K562 (cell line): ENCODE measurements around the gene PRRT2. TPM values are rescaled to one million over a fixed set of nuclear protein-coding genes. Genes with fewer than 3 reads are reported as not detected.

Experiments used
- ATAC-seq: fragments of 200-7000 bp; cut with Tn5 transposase; 3 replicates; pipeline ENCODE4 v1.9.1; 2020; ENCODE audit warnings: moderate library complexity
- BruUV-seq: library from RNA; stranded (reverse); fragments of 400-500 nt; replicated peaks from 2 replicates; lab custom pipeline; 2021; lab: Mats Ljungman, UMichigan
- CTCF ChIA-PET: fragments of 300-600 bp; formaldehyde crosslinking; extraction: SDS; loops from one replicate; lab custom pipeline; 2021; ENCODE audit warnings: low intra/inter-chr PET ratio; lab: Yijun Ruan, JAX
- POLR2A ChIA-PET: fragments of 300-600, 350-650 bp; sonication (Branson Sonifier 250); formaldehyde crosslinking; extraction: SDS; loops from one replicate; lab custom pipeline; 2021; ENCODE audit warnings: antibody characterized with exemption, inconsistent platforms; lab: Yijun Ruan, JAX
- DNase-seq, 4 experiments: peaks; one replicate each; pipeline versions ENCODE4 v3.0.0 to v3.0.0-alpha.2; 2011 to 2018; ENCODE audit warnings: low spot score in 3 of 4, mixed read lengths in 3 of 4; ENCODE audit errors: extremely low read depth in 1 of 4
- FAIRE-seq: peaks from 2 replicates; lab custom pipeline; 2011; peaks lifted over from hg19 to GRCh38; lab: Jason Lieb, UNC
- H2AFZ ChIP-seq: 2 replicates; pipeline ENCODE4 v1.6.0; 2011; ENCODE audit warnings: low read depth, low read length, control low read depth, inconsistent platforms
- H3K27ac ChIP-seq: fragments of 200-600 bp; 3 replicates; pipeline ENCODE4 v1.8.0; 2011; ENCODE audit warnings: low read depth, mild to moderate bottlenecking, control low read depth, inconsistent platforms, low read length, moderate library complexity, mixed read lengths; ENCODE audit errors: extremely low read depth
- H3K27me3 ChIP-seq, 2 experiments: fragments of 300-600 bp in 1 of 2; 2 replicates in 1 of 2; 3 replicates in 1 of 2; pipeline versions ENCODE4 v1.6.0 to v1.8.0; 2011; ENCODE audit warnings: inconsistent platforms in 2 of 2, low read length in 2 of 2, mild to moderate bottlenecking in 1 of 2, mixed read lengths in 1 of 2, moderate library complexity in 1 of 2; ENCODE audit not compliant: control insufficient read depth in 2 of 2, insufficient read depth in 2 of 2
- H3K36me3 ChIP-seq: fragments of 300-600 bp; 3 replicates; pipeline ENCODE4 v1.8.0; 2011; ENCODE audit warnings: mild to moderate bottlenecking, low read length, inconsistent platforms; ENCODE audit not compliant: control insufficient read depth, insufficient read depth
- H3K4me1 ChIP-seq, 2 experiments: fragments of 200-600 bp in 1 of 2; replicated peaks in 1 of 2; 2 replicates in 1 of 2; 3 replicates in 1 of 2; pipeline versions ENCODE4 v1.5.1 to v1.8.0; 2011; ENCODE audit warnings: inconsistent platforms in 2 of 2, low read length in 2 of 2, mild to moderate bottlenecking in 1 of 2, mixed read lengths in 1 of 2, moderate library complexity in 1 of 2; ENCODE audit not compliant: control insufficient read depth in 2 of 2, insufficient read depth in 2 of 2
- H3K4me2 ChIP-seq: 2 replicates; pipeline ENCODE4 v1.6.1; 2011; ENCODE audit warnings: low read length, control low read depth, inconsistent platforms, mixed read lengths; ENCODE audit not compliant: insufficient read depth
- H3K4me3 ChIP-seq: fragments of 200-600 bp; sonication (generic), shearing (Covaris generic); 2 replicates; pipeline ENCODE4 v1.5.1; 2016; ENCODE audit warnings: control low read depth, inconsistent platforms
- H3K79me2 ChIP-seq: fragments of 200-600 bp; 3 replicates; pipeline ENCODE4 v1.8.0; 2011; ENCODE audit warnings: low read length, inconsistent platforms; ENCODE audit not compliant: control insufficient read depth, insufficient read depth
- H3K9ac ChIP-seq, 2 experiments: 2 replicates each; pipeline versions ENCODE4 v1.6.0 to v1.6.1; 2011; ENCODE audit warnings: low read depth in 2 of 2, low read length in 2 of 2, control low read depth in 1 of 2, inconsistent platforms in 1 of 2, mild to moderate bottlenecking in 1 of 2, mixed read lengths in 1 of 2; ENCODE audit not compliant: insufficient read depth in 1 of 2
- H3K9me1 ChIP-seq: one replicate; pipeline ENCODE4 v1.6.0; 2011; ENCODE audit warnings: inconsistent platforms, mild to moderate bottlenecking, low read length, moderate library complexity; ENCODE audit not compliant: control insufficient read depth, insufficient read depth
- H3K9me3 ChIP-seq: replicated peaks from 2 replicates; pipeline ENCODE4 v1.5.1; 2011; ENCODE audit warnings: low read depth, low read length, inconsistent platforms; ENCODE audit not compliant: control insufficient read depth, insufficient read depth
- H4K20me1 ChIP-seq: replicated peaks from 2 replicates; pipeline ENCODE4 v1.6.1; 2011; ENCODE audit warnings: low read length, inconsistent platforms, mixed read lengths; ENCODE audit not compliant: control insufficient read depth, insufficient read depth
- CBFB ChIP-seq: sonication (generic); formaldehyde crosslinking; IDR thresholded peaks from 2 replicates; pipeline ENCODE4 v1.4.0; 2020; ENCODE audit warnings: mild to moderate bottlenecking, missing genetic modification reagents
- FOSL1 ChIP-seq: fragments of 200-800 bp; sonication (Bioruptor generic); conservative IDR thresholded peaks from 2 replicates; pipeline ENCODE4 v1.6.1; 2016; ENCODE audit warnings: missing genetic modification characterization, missing compliant biosample characterization
- GABPB2 ChIP-seq: fragments of 250-450 bp; sonication (Bioruptor Pico); conservative IDR thresholded peaks from 2 replicates; pipeline ENCODE4 v1.5.1; 2021; ENCODE audit warnings: mild to moderate bottlenecking
- HDAC1 ChIP-seq, 2 experiments: fragments of 450-650 bp; IDR thresholded peaks; 2 replicates each; pipeline ENCODE4 v1.6.1; 2016 to 2017; ENCODE audit warnings: inconsistent platforms in 1 of 2, mild to moderate bottlenecking in 1 of 2, moderate library complexity in 1 of 2
- HMGN3 ChIP-seq: IDR thresholded peaks from 2 replicates; pipeline ENCODE4 v1.6.1; 2011; ENCODE audit warnings: borderline replicate concordance, low read depth, mild to moderate bottlenecking, mixed read lengths, low read length; ENCODE audit not compliant: insufficient read length; ENCODE audit errors: extremely low read depth
- JUNB ChIP-seq: fragments of 450-650 bp; formaldehyde crosslinking; conservative IDR thresholded peaks from 2 replicates; pipeline ENCODE4 v1.4.0; 2020; ENCODE audit warnings: mild to moderate bottlenecking
- SAP30 ChIP-seq: fragments of 200-600 bp; sonication (generic); IDR thresholded peaks from 2 replicates; pipeline ENCODE4 v1.6.1; 2012; ENCODE audit warnings: borderline replicate concordance, low read depth, mild to moderate bottlenecking, moderate library complexity, low read length, control low read depth, inconsistent platforms; ENCODE audit not compliant: insufficient read depth, poor library complexity, severe bottlenecking
- TARDBP ChIP-seq: fragments of 450-650 bp; IDR thresholded peaks from 2 replicates; pipeline ENCODE4 v1.6.1; 2016
- ZBTB8A ChIP-seq: fragments of 450-650 bp; IDR thresholded peaks from 2 replicates; pipeline ENCODE4 v1.6.1; 2018; ENCODE audit warnings: mild to moderate bottlenecking, moderate library complexity; ENCODE audit not compliant: partially characterized antibody
- ZNF253 ChIP-seq: fragments of 250-450 bp; sonication (Bioruptor Pico); conservative IDR thresholded peaks from 2 replicates; pipeline ENCODE4 v1.6.1; 2021; ENCODE audit warnings: mild to moderate bottlenecking
- ZNF785 ChIP-seq: fragments of 250-450 bp; sonication (Bioruptor Pico); IDR thresholded peaks from 2 replicates; pipeline ENCODE4 v1.4.0; 2020; ENCODE audit warnings: mild to moderate bottlenecking
- WGBS: fragments of 100-300 bp; shearing (Covaris generic); methylation state at CpG from one replicate; pipeline ENCODE4 v1.1.6; 2016; ENCODE audit warnings: low coverage, mixed read lengths; ENCODE audit not compliant: insufficient coverage; ENCODE audit errors: missing lambda C conversion rate; 5-methylcytosine and 5-hydroxymethylcytosine counted together
- in situ Hi-C: fragments of 300-500 bp; cut with MboI; formaldehyde crosslinking; loops from 4 replicates; pipeline ENCODE4 v1.15.0; 2018; ENCODE audit warnings: inconsistent platforms, mixed read lengths
- intact Hi-C: fragments of 100-400 bp; cut with micrococcal nuclease; formaldehyde crosslinking; loops from 2 replicates; pipeline ENCODE4 v1.14.2; 2022
- polyA plus RNA-seq, 8 experiments: library from polyadenylated mRNA; depleted of rRNA in 4 of 8; stranded (reverse) in 5 of 8; unstranded in 3 of 8; fragments of >200 nt; fragmentation: Nextera tagmentation in 2 of 8; fragmentation: Illumina TruSeq in 1 of 8; extraction: Ambion mirVana in 2 of 8; extraction: Trizol in 1 of 8; gene quantifications; 2 replicates each; pipeline versions ENCODE4 v1.2.1 to v1.2.3, GENCODE V29; 2011 to 2014; ENCODE audit warnings: inconsistent platforms in 1 of 8, missing spikeins in 1 of 8
- total RNA-seq, 7 experiments: library from RNA; depleted of rRNA in 6 of 7; stranded (reverse); fragments of >200 nt in 6 of 7; fragmentation: Illumina TruSeq in 2 of 7; extraction: Trizol in 2 of 7; gene quantifications; 2 replicates each; pipeline versions ENCODE4 v1.2.1 to v1.2.3, GENCODE V29; 2011 to 2021; ENCODE audit warnings: low replicate concordance in 1 of 7
- TF ChIP-seq, protein P1 (sequence below): sonication (generic); formaldehyde crosslinking; IDR thresholded peaks from 2 replicates; pipeline ENCODE4 v1.8.1; 2023; ENCODE audit warnings: mild to moderate bottlenecking, missing genetic modification reagents
- TF ChIP-seq, protein P2 (sequence below): fragments of 250-450 bp; sonication (Bioruptor Pico); IDR thresholded peaks from 2 replicates; pipeline ENCODE4 v1.6.1; 2021; ENCODE audit warnings: mild to moderate bottlenecking
- TF ChIP-seq, protein P3 (sequence below), 2 experiments: fragments of 450-650 bp in 1 of 2; sonication (generic) in 1 of 2; formaldehyde crosslinking in 1 of 2; IDR thresholded peaks in 1 of 2; conservative IDR thresholded peaks in 1 of 2; 2 replicates each; pipeline versions ENCODE4 v1.6.1 to v1.8.1; 2016 to 2023; ENCODE audit warnings: mild to moderate bottlenecking in 2 of 2, moderate library complexity in 2 of 2, inconsistent platforms in 1 of 2, missing genetic modification reagents in 1 of 2
- TF ChIP-seq, protein P4 (sequence below): fragments of 450-650 bp; IDR thresholded peaks from 2 replicates; pipeline ENCODE4 v1.6.1; 2016; ENCODE audit warnings: mild to moderate bottlenecking
- TF ChIP-seq, protein P5 (sequence below): sonication (generic); formaldehyde crosslinking; IDR thresholded peaks from 2 replicates; pipeline ENCODE4 v1.8.0; 2022; ENCODE audit warnings: mild to moderate bottlenecking, low read depth, missing genetic modification reagents

PRRT2 gene
- total and polyA plus RNA-seq, 9 of the 15 experiments (the other 6 are each of a cell fraction or from before 2014, with no cell fraction given), result 0.11 to 1.0 (median 0.42) TPM; not detected in 2

DNA sequence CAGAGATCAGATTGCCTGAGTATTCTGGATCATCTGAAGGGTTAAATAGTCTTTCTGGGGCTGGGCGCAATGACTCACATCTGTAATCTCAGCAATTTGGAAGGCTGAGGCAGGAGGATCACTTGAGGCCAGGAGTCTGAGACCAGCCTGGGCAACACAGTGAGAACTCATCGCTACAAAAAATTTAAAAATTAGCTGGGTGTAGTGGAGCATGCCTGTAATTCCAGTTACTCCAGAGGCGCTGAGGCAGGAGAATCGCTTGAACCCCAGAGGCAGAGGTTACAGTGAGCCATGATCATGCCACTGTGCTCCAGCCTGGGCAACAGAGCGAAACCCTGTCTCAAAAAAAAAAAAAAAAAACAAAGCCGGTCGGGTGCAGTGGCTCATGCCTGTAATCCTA, 23.9 kb downstream of the PRRT2 start:
- no peak for ATAC-seq
- H3K27ac ChIP-seq, result no peak overlapping the region
- intact Hi-C loops, result no loop called here
- CTCF ChIA-PET, result no interaction called here
- H3K9me3 ChIP-seq, result no peaks in the 10 kb centered on the region
- whole genome bisulfite sequencing, result 45% methylated on average over 6 of the region's 7 CpGs
- H2AFZ ChIP-seq, result no peak overlapping the region
- no peak for DNase-seq
- BruUV-seq, result no TSS peak
- POLR2A ChIA-PET, result no interaction called here
- no peaks in the 10 kb centered on the region for H3K9me1 ChIP-seq
- no peaks in the 10 kb centered on the region for H3K36me3 ChIP-seq
- H3K27me3 ChIP-seq, result no peaks in the 10 kb centered on the region; a peak in 1 of 5 replicates
- in situ Hi-C loops, result no loop called here
- peaks cover 0 to 14% of the 10 kb centered on the region in 2 experiments; a peak in 2 of 5 replicates for H3K4me1 ChIP-seq
- no peaks in the 10 kb centered on the region for H4K20me1 ChIP-seq
- H3K4me2 ChIP-seq, result no peak overlapping the region
- H3K9ac ChIP-seq, result no peak overlapping the region
- no peaks in the 10 kb centered on the region for H3K79me2 ChIP-seq
- FAIRE-seq, result no peak
- no peak overlapping the region for H3K4me3 ChIP-seq
- TF ChIP-seq FOSL1 (tag) (0 out of 2 replicates have a peak, but pooled peaks have one; percentile 27), ZNF253 (no peak), ZBTB8A (no peak), SAP30 (no peak), ZNF785 (CRISPR knock-in tag) (no peak), HMGN3 (no peak), TARDBP (no peak), GABPB2 (CRISPR knock-in tag) (no peak), JUNB (CRISPR knock-in tag) (no peak), CBFB (CRISPR knock-in tag) (no peak), HDAC1 (IDR thresholded peaks at IDR 0.05) (no peak)
- TF ChIP-seq, protein P1, sequence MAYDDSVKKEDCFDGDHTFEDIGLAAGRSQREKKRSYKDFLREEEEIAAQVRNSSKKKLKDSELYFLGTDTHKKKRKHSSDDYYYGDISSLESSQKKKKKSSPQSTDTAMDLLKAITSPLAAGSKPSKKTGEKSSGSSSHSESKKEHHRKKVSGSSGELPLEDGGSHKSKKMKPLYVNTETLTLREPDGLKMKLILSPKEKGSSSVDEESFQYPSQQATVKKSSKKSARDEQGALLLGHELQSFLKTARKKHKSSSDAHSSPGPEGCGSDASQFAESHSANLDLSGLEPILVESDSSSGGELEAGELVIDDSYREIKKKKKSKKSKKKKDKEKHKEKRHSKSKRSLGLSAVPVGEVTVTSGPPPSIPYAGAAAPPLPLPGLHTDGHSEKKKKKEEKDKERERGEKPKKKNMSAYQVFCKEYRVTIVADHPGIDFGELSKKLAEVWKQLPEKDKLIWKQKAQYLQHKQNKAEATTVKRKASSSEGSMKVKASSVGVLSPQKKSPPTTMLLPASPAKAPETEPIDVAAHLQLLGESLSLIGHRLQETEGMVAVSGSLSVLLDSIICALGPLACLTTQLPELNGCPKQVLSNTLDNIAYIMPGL (CRISPR knock-in tag), result no peak
- TF ChIP-seq, protein P2, sequence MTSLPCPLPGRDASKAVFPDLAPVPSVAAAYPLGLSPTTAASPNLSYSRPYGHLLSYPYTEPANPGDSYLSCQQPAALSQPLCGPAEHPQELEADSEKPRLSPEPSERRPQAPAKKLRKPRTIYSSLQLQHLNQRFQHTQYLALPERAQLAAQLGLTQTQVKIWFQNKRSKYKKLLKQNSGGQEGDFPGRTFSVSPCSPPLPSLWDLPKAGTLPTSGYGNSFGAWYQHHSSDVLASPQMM (CRISPR knock-in tag), result no peak
- TF ChIP-seq, protein P3, sequence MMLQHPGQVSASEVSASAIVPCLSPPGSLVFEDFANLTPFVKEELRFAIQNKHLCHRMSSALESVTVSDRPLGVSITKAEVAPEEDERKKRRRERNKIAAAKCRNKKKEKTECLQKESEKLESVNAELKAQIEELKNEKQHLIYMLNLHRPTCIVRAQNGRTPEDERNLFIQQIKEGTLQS (IDR thresholded peaks at IDR 0.05), result peak; percentile 29
- TF ChIP-seq, protein P3 (CRISPR knock-in tag; conservative IDR thresholded peaks at IDR 0.05), result no peak
- TF ChIP-seq, protein P4, sequence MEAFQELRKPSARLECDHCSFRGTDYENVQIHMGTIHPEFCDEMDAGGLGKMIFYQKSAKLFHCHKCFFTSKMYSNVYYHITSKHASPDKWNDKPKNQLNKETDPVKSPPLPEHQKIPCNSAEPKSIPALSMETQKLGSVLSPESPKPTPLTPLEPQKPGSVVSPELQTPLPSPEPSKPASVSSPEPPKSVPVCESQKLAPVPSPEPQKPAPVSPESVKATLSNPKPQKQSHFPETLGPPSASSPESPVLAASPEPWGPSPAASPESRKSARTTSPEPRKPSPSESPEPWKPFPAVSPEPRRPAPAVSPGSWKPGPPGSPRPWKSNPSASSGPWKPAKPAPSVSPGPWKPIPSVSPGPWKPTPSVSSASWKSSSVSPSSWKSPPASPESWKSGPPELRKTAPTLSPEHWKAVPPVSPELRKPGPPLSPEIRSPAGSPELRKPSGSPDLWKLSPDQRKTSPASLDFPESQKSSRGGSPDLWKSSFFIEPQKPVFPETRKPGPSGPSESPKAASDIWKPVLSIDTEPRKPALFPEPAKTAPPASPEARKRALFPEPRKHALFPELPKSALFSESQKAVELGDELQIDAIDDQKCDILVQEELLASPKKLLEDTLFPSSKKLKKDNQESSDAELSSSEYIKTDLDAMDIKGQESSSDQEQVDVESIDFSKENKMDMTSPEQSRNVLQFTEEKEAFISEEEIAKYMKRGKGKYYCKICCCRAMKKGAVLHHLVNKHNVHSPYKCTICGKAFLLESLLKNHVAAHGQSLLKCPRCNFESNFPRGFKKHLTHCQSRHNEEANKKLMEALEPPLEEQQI, result no peak
- TF ChIP-seq, protein P5, sequence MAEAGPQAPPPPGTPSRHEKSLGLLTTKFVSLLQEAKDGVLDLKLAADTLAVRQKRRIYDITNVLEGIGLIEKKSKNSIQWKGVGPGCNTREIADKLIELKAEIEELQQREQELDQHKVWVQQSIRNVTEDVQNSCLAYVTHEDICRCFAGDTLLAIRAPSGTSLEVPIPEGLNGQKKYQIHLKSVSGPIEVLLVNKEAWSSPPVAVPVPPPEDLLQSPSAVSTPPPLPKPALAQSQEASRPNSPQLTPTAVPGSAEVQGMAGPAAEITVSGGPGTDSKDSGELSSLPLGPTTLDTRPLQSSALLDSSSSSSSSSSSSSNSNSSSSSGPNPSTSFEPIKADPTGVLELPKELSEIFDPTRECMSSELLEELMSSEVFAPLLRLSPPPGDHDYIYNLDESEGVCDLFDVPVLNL, result no peak
